Calu3 (cell line): Measurements from ENCODE around the gene B3GAT3. TPM values are rescaled to one million over a fixed set of nuclear protein-coding genes. Genes with fewer than 3 reads are reported as not detected.
A peak's percentile ranks its signal among the peaks of the same experiment; 100 is the strongest.
"Not testable (repeated sequence)": the region's sequence is repeated elsewhere in the genome, so short reads cannot be mapped to it uniquely, and the experiment has no call there.

Source experiments
- BruUV-seq: library from RNA; stranded (reverse); fragments of 400-500 nt; replicated peaks from 2 replicates; lab custom pipeline; 2021; lab: Mats Ljungman, UMichigan
- CTCF ChIA-PET: fragments of 300-600 bp; sonication (Branson Sonifier 250); formaldehyde crosslinking; loops from one replicate; lab custom pipeline; 2022; ENCODE audit warnings: antibody characterized with exemption; lab: Charles Lee
- DNase-seq: peaks from one replicate; pipeline ENCODE4 v3.0.0; 2022
- H3K27ac Mint-ChIP-seq: one replicate; pipeline ENCODE4 v1.8.0; 2022; ENCODE audit warnings: mixed read lengths; ENCODE audit not compliant: unreplicated experiment
- H3K27me3 Mint-ChIP-seq: one replicate; pipeline ENCODE4 v1.8.0; 2022; ENCODE audit warnings: mixed read lengths; ENCODE audit not compliant: unreplicated experiment
- H3K36me3 Mint-ChIP-seq: one replicate; pipeline ENCODE4 v1.8.0; 2022; ENCODE audit warnings: mild to moderate bottlenecking, moderate library complexity, mixed read lengths; ENCODE audit not compliant: insufficient read depth, unreplicated experiment
- H3K4me1 Mint-ChIP-seq: one replicate; pipeline ENCODE4 v1.8.0; 2022; ENCODE audit warnings: mild to moderate bottlenecking, low read depth, mixed read lengths; ENCODE audit not compliant: unreplicated experiment
- H3K4me3 Mint-ChIP-seq: one replicate; pipeline ENCODE4 v1.8.0; 2022; ENCODE audit warnings: mild to moderate bottlenecking, low read depth, moderate library complexity, mixed read lengths; ENCODE audit not compliant: unreplicated experiment
- H3K9me3 Mint-ChIP-seq: one replicate; pipeline ENCODE4 v1.8.0; 2022; ENCODE audit warnings: low read depth, mixed read lengths; ENCODE audit not compliant: unreplicated experiment
- intact Hi-C: fragments of 100-400 bp; cut with micrococcal nuclease; formaldehyde crosslinking; loops from one replicate; pipeline ENCODE4 v1.10.0; 2022; ENCODE audit not compliant: unreplicated experiment
- total RNA-seq: library from RNA; stranded (reverse); gene quantifications from 2 replicates; pipeline ENCODE4 v1.2.3, GENCODE V29; 2022
- TF ChIP-seq, protein P1 (sequence below): fragments of 200-600 bp; IDR thresholded peaks from one replicate; pipeline ENCODE4 v1.8.0; 2022; ENCODE audit warnings: antibody characterized with exemption; ENCODE audit not compliant: unreplicated experiment

Gene B3GAT3
- total RNA-seq, 1 experiment from 2014 or later: 31.5 TPM

DNA sequence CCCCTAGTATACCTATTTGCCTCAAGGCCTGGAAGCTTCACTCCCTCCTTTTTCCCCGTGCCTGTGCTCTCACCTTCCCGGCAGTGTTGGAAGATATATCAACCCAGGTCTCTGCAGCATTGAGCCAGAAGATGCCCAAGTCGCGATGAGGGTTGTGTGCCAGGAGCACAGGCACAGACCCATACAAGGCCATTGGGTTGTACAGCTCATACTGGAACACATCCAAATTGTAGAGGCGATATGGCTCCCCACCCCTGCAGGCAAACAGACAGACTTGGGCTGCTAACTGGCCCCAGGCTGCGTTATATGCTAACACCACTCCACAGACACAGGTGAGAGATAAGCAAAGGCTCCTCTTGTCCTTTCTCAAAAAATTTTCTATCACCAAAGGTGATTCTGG lies 10.7 kb upstream of the B3GAT3 start:
- CTCF ChIA-PET: no interaction called here
- H3K27ac Mint-ChIP-seq: no peak overlapping the region
- intact Hi-C loops: no loop called here

DNA sequence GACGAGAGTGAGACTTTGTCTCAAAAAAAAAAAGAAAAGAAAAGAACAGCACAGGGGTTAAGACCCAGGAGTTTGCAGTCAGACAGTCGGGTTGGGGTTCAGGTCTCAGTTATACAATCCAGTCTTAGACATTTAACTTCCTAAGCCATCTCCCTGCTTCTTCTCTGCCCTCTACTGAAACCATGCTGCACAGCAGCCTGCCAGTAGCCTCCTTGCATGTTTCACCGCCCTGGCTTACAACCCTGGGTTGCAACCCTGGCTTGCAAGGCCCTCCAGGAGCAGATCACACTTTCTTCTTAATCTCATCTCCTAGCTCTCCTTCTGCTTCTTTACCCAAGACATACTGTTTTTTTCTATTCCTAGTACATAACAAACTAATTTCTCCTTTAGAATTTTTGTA lies 5.9 kb upstream of the B3GAT3 start:
- no peaks in the 10 kb centered on the region for H3K27me3 Mint-ChIP-seq
- CTCF ChIA-PET: interaction anchor here (1.4 kb wide), 1 partner anchor 26 kb away, joined by 3 read pairs; the partner anchor contains the start of gene MTA2
- TF ChIP-seq, protein P1, sequence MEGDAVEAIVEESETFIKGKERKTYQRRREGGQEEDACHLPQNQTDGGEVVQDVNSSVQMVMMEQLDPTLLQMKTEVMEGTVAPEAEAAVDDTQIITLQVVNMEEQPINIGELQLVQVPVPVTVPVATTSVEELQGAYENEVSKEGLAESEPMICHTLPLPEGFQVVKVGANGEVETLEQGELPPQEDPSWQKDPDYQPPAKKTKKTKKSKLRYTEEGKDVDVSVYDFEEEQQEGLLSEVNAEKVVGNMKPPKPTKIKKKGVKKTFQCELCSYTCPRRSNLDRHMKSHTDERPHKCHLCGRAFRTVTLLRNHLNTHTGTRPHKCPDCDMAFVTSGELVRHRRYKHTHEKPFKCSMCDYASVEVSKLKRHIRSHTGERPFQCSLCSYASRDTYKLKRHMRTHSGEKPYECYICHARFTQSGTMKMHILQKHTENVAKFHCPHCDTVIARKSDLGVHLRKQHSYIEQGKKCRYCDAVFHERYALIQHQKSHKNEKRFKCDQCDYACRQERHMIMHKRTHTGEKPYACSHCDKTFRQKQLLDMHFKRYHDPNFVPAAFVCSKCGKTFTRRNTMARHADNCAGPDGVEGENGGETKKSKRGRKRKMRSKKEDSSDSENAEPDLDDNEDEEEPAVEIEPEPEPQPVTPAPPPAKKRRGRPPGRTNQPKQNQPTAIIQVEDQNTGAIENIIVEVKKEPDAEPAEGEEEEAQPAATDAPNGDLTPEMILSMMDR: no peak
- no TSS peak for BruUV-seq
- intact Hi-C loops: no loop called here
- H3K9me3 Mint-ChIP-seq: no peaks in the 10 kb centered on the region
- no peak overlapping the region for H3K4me3 Mint-ChIP-seq
- H3K36me3 Mint-ChIP-seq: peaks cover 85% of the 10 kb centered on the region
- no peaks in the 10 kb centered on the region for H3K4me1 Mint-ChIP-seq
- no peak for DNase-seq
- H3K27ac Mint-ChIP-seq: no peak overlapping the region

More for the DNA sequence above, 10.7 kb upstream of the B3GAT3 start:
- no peak overlapping the region for H3K4me3 Mint-ChIP-seq
- TF ChIP-seq, protein P1: no peak
- peaks cover 85% of the 10 kb centered on the region for H3K36me3 Mint-ChIP-seq
- no peaks in the 10 kb centered on the region for H3K27me3 Mint-ChIP-seq
- no peak for DNase-seq
- no peaks in the 10 kb centered on the region for H3K9me3 Mint-ChIP-seq
- no peaks in the 10 kb centered on the region for H3K4me1 Mint-ChIP-seq
- BruUV-seq: no TSS peak

DNA sequence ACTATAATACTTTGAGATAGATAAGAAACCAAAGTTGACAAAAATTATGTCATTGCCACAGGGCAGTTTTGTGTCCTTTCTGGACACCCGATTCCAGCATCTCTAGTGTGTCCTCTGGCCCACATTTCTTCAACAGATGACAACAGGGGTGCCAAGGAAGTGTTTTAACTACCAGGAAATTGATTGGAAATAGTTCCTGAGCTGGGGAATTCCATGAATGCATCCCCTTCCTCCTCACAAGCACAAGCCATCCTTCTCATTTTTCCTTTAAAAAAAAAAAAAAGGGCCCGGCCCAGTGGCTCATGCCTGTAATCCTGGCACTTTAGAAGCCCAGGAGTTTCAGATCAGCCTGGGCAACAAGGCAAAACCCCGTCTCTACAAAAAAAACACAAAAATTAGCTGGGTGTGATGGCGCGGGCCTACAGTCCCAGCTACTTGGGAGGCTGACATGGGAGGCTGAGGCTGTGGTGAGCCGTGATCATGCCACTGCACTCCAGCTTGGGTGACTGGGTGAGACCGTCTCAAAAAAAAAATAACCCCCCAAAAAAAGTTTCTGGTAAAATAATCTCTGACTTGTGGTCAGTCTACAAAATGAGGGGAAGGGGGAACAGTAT lies 797 bp upstream of the B3GAT3 start:
- Mint-ChIP-seq H3K27me3 (no peaks in the 10 kb centered on the region), H3K4me1 (peaks cover 18% of the 10 kb centered on the region), H3K4me3 (peak overlapping the region; percentile 90), H3K36me3 (peaks cover 69% of the 10 kb centered on the region), H3K27ac (peak overlapping the region; percentile 95), H3K9me3 (no peaks in the 10 kb centered on the region)
- TF ChIP-seq, protein P1: no peak
- TSS peak; percentile 84 for BruUV-seq
- no peak for DNase-seq
- intact Hi-C loops: no loop called here
- CTCF ChIA-PET: interaction anchor here (0.6 to 2.1 kb wide), 5 partner anchors 11 to 63 kb away, joined by 3 to 5 read pairs (median 4); partner anchors contain the start of gene TUT1

DNA sequence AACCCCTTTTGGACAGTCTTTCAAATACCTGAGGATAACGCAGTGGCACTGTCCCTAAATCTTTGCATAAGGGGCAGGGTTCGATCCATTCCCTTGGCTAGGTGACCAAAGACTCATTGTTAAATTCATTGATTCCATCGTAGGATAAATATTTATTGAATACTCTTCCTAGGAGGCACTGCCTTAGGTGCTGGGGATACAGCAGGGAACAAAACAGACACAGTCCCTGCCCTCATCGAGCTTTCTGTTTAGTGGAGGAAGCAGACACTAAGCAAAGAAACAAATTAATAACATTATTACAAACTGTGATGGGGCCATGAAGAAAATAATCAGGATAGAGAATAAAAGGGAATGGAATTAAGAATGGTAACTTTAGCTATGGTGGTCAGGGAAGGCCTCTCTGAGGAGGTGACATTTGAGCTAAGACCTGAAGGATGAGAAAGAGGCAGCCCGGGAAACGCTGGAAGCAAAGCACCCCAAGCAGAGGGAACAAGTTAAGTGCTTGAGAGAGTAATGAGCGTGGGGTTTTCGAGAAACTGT lies 689 bp downstream of the B3GAT3 start:
- DNase-seq: no peak
- H3K9me3 Mint-ChIP-seq: no peaks in the 10 kb centered on the region
- TF ChIP-seq, protein P1: no peak
- peaks cover 66% of the 10 kb centered on the region for H3K36me3 Mint-ChIP-seq
- peaks cover 18% of the 10 kb centered on the region for H3K4me1 Mint-ChIP-seq
- peak overlapping the region; percentile 90 for H3K4me3 Mint-ChIP-seq
- CTCF ChIA-PET: interaction anchor here (0.6 to 2.1 kb wide), 4 partner anchors 9 to 226 kb away, joined by 3 to 5 read pairs (median 3); no protein-coding TSS in a partner anchor
- H3K27ac Mint-ChIP-seq: peak overlapping the region; percentile 95
- intact Hi-C loops: no loop called here
- TSS peak; percentile 53 for BruUV-seq
- no peaks in the 10 kb centered on the region for H3K27me3 Mint-ChIP-seq

DNA sequence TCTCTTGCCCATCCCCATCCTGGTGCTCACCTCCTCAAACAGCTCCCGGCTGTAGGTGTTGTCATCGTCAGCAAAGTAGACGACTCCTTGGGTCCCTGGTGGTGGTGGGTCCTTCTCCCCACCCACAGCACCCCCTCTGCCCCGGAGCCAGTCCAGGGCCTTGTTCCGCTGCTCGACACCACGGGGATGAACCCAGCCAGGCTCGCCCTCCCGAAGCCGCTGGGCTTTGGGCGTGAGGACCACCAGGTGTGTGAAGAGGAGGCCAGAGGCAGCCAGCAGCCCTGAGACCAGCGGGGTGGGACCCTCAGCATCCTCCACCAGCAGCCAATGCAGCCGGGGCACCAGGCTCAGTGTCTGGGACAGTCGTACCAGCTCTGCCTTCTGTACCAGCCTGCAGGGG lies 4.8 kb downstream of the B3GAT3 start:
- Mint-ChIP-seq H3K36me3 (peaks cover 45% of the 10 kb centered on the region), H3K4me1 (peaks cover 29% of the 10 kb centered on the region)
- H3K9me3 Mint-ChIP-seq, CTCF ChIA-PET, H3K27me3 Mint-ChIP-seq, H3K27ac Mint-ChIP-seq, intact Hi-C loops, DNase-seq, H3K4me3 Mint-ChIP-seq, BruUV-seq: not testable (repeated sequence)
